MM.1S (cell line): ENCODE results near the gene HAPLN2.

Experiments used
- DNase-seq: peaks from one replicate; pipeline ENCODE4 v3.0.0-alpha.2; 2015
- H2AFZ ChIP-seq: fragments of 300-600 bp; sonication (generic); 2 replicates; pipeline ENCODE4 v1.6.0; 2016; ENCODE audit warnings: antibody characterized with exemption, low read length
- H3F3A ChIP-seq: fragments of 300-600 bp; sonication (generic); 2 replicates; pipeline ENCODE4 v1.6.1; 2016; ENCODE audit warnings: mild to moderate bottlenecking, antibody characterized with exemption, low read length, moderate library complexity, mixed read lengths; ENCODE audit not compliant: insufficient read depth
- H3K27ac ChIP-seq: fragments of 300-600 bp; sonication (generic); 2 replicates; pipeline ENCODE4 v1.5.1; 2016; ENCODE audit warnings: mild to moderate bottlenecking, low read length
- H3K27me3 ChIP-seq: fragments of 300-600 bp; sonication (generic); replicated peaks from 2 replicates; pipeline ENCODE4 v1.6.0; 2016; ENCODE audit warnings: low read length; ENCODE audit not compliant: insufficient read depth
- H3K36me3 ChIP-seq: fragments of 300-600 bp; sonication (generic); replicated peaks from 2 replicates; pipeline ENCODE4 v1.6.1; 2016; ENCODE audit warnings: mild to moderate bottlenecking, low read length, mixed read lengths; ENCODE audit not compliant: insufficient read depth
- H3K4me1 ChIP-seq: fragments of 300-600 bp; sonication (generic); 2 replicates; pipeline ENCODE4 v1.6.1; 2016; ENCODE audit warnings: low read length, mixed read lengths
- H3K4me2 ChIP-seq: fragments of 300-600 bp; sonication (generic); 2 replicates; pipeline ENCODE4 v1.6.0; 2016; ENCODE audit warnings: low read depth, low read length
- H3K4me3 ChIP-seq: fragments of 300-600 bp; sonication (generic); 2 replicates; pipeline ENCODE4 v1.5.1; 2016; ENCODE audit warnings: low read length, mixed read lengths
- H3K79me2 ChIP-seq: fragments of 300-600 bp; sonication (generic); 2 replicates; pipeline ENCODE4 v1.6.1; 2016; ENCODE audit warnings: mixed run types, low read length, mixed read lengths
- H3K9ac ChIP-seq: fragments of 300-600 bp; sonication (generic); 2 replicates; pipeline ENCODE4 v1.6.1; 2016; ENCODE audit warnings: low read length, mixed read lengths
- H3K9me2 ChIP-seq: fragments of 300-600 bp; sonication (generic); replicated peaks from 2 replicates; pipeline ENCODE4 v1.6.1; 2016; ENCODE audit warnings: mild to moderate bottlenecking, low read length, mixed read lengths; ENCODE audit not compliant: insufficient read depth
- H3K9me3 ChIP-seq: fragments of 300-600 bp; sonication (generic); replicated peaks from 2 replicates; pipeline ENCODE4 v1.6.1; 2016; ENCODE audit warnings: mild to moderate bottlenecking, low read length, mixed read lengths; ENCODE audit not compliant: insufficient read depth
- H4K20me1 ChIP-seq: fragments of 300-600 bp; sonication (generic); 2 replicates; pipeline ENCODE4 v1.6.1; 2016; ENCODE audit warnings: mild to moderate bottlenecking, low read length, moderate library complexity, mixed read lengths; ENCODE audit not compliant: insufficient read depth
- EZH2 ChIP-seq: fragments of 300-600 bp; sonication (generic); optimal IDR thresholded peaks from 2 replicates; pipeline ENCODE3; 2017; ENCODE audit warnings: low read depth, mild to moderate bottlenecking, antibody characterized with exemption, low read length, mixed read lengths
- EZH2phosphoT487 ChIP-seq: fragments of 300-600 bp; sonication (generic); IDR thresholded peaks from 2 replicates; pipeline ENCODE4 v1.6.1; 2018; ENCODE audit warnings: antibody characterized with exemption, low read length
- TF ChIP-seq, protein P1 (sequence below): fragments of 300-600 bp; sonication (generic); IDR thresholded peaks from 2 replicates; pipeline ENCODE4 v1.5.1; 2016; ENCODE audit warnings: antibody characterized with exemption, low read length, mixed read lengths

Gene HAPLN2

DNA sequence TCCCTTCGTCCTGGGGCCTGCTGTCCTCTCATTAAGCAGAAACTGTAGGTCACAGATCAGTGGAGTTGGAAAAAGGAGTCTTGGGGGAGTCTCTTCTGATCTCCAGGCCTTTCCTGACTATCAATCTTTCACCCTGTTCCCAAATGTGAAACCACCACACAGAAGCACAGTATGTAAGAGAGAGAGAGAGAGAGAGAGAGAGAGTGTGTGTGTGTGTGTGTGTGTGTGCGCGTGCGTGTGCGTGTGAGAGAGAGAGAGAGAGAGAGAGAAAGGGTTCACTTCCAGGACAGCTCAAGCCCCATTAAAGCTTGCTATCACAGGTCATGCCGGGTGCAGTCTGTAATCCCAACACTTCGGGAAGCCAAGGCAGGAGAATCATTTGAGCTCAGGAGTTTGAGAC lies 41.2 kb upstream of the HAPLN2 start:
- Histone ChIP-seq H3K9me3 (no peaks in the 10 kb centered on the region), H3K9ac (no peak overlapping the region), H3K27me3 (no peaks in the 10 kb centered on the region), H3K36me3 (no peaks in the 10 kb centered on the region), H3K79me2 (no peaks in the 10 kb centered on the region), H3K4me1 (no peaks in the 10 kb centered on the region), H3F3A (no peaks in the 10 kb centered on the region), H3K9me2 (no peaks in the 10 kb centered on the region), H2AFZ (no peak overlapping the region), H3K4me3 (no peak overlapping the region), H3K4me2 (no peak overlapping the region), H4K20me1 (no peaks in the 10 kb centered on the region), H3K27ac (no peak overlapping the region)
- TF ChIP-seq, protein P1, sequence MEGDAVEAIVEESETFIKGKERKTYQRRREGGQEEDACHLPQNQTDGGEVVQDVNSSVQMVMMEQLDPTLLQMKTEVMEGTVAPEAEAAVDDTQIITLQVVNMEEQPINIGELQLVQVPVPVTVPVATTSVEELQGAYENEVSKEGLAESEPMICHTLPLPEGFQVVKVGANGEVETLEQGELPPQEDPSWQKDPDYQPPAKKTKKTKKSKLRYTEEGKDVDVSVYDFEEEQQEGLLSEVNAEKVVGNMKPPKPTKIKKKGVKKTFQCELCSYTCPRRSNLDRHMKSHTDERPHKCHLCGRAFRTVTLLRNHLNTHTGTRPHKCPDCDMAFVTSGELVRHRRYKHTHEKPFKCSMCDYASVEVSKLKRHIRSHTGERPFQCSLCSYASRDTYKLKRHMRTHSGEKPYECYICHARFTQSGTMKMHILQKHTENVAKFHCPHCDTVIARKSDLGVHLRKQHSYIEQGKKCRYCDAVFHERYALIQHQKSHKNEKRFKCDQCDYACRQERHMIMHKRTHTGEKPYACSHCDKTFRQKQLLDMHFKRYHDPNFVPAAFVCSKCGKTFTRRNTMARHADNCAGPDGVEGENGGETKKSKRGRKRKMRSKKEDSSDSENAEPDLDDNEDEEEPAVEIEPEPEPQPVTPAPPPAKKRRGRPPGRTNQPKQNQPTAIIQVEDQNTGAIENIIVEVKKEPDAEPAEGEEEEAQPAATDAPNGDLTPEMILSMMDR = no peak
- no peak for TF ChIP-seq EZH2phosphoT487
- TF ChIP-seq EZH2 = no peak
- DNase-seq = no peak

DNA sequence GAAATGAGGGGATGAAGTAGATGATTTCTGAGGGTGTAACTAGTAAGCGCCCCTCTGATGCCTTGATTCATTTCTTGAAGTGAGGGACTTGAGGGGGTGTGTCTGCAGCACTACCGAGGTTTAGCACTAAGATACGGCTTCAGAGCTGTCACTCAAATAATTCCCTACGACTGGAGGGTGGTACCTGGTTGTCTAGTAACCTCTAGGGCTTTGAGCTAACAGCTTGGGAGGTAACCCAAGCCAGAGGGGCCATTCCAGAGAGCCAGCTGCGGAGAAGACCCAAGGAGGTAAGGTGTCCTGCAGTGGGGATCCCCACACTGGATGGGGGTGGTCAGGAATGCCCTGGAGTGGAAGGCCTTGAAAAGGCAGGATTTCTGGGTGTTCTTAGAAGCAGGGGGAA lies 39.7 kb upstream of the HAPLN2 start, which contains the start of gene TTC24:
TSS of gene TTC24 (plus strand) at position 252 of the 400 bp plus-strand sequence. CDS start 1,642 bp downstream, outside the sequence.
- Histone ChIP-seq H3F3A (no peaks in the 10 kb centered on the region), H3K4me2 (no peak within 1 kb of the TSS), H3K27me3 (no peaks in the 10 kb centered on the region), H4K20me1 (no peaks in the 10 kb centered on the region), H3K36me3 (no peaks in the 10 kb centered on the region), H3K79me2 (no peaks in the 10 kb centered on the region), H3K9ac (no peak within 1 kb of the TSS), H3K9me2 (no peaks in the 10 kb centered on the region), H3K9me3 (no peaks in the 10 kb centered on the region), H2AFZ (no peak within 1 kb of the TSS), H3K4me1 (no peaks in the 10 kb centered on the region), H3K27ac (no peak within 1 kb of the TSS), H3K4me3 (no peak within 1 kb of the TSS)
- TF ChIP-seq EZH2 = no peak
- TF ChIP-seq, protein P1 = no peak
- no peak for TF ChIP-seq EZH2phosphoT487
- no peak for DNase-seq

GRCh38 chr1:156581661-156582387 lies 37.4 kb upstream of the HAPLN2 start:
- H3K79me2 ChIP-seq = no peaks in the 10 kb centered on the region
- no peak overlapping the region for H2AFZ ChIP-seq
- no peaks in the 10 kb centered on the region for H3K27me3 ChIP-seq
- H3K4me2 ChIP-seq = no peak overlapping the region
- no peak for DNase-seq
- H3K4me3 ChIP-seq = no peak overlapping the region
- no peaks in the 10 kb centered on the region for H3K9me3 ChIP-seq
- H3K4me1 ChIP-seq = no peaks in the 10 kb centered on the region
- H3K9me2 ChIP-seq = no peaks in the 10 kb centered on the region
- no peaks in the 10 kb centered on the region for H3K36me3 ChIP-seq
- no peaks in the 10 kb centered on the region for H4K20me1 ChIP-seq
- no peak overlapping the region for H3K27ac ChIP-seq
- H3F3A ChIP-seq = no peaks in the 10 kb centered on the region
- no peak overlapping the region for H3K9ac ChIP-seq
- TF ChIP-seq EZH2phosphoT487 = no peak

- H3K9me3 ChIP-seq = no peaks in the 10 kb centered on the region
- no peak overlapping the region for H3K4me3 ChIP-seq
- no peaks in the 10 kb centered on the region for H3F3A ChIP-seq
- H3K79me2 ChIP-seq = no peaks in the 10 kb centered on the region
- DNase-seq = no peak
- no peaks in the 10 kb centered on the region for H3K9me2 ChIP-seq
- no peak for TF ChIP-seq EZH2
- TF ChIP-seq, protein P1 = no peak
- TF ChIP-seq EZH2phosphoT487 = no peak
- no peaks in the 10 kb centered on the region for H3K27me3 ChIP-seq
- H3K4me1 ChIP-seq = no peaks in the 10 kb centered on the region
- H3K27ac ChIP-seq = no peak overlapping the region
- no peaks in the 10 kb centered on the region for H4K20me1 ChIP-seq
- H3K4me2 ChIP-seq = no peak overlapping the region
- no peaks in the 10 kb centered on the region for H3K36me3 ChIP-seq
- H2AFZ ChIP-seq = no peak overlapping the region
- no peak overlapping the region for H3K9ac ChIP-seq
Measured at GRCh38 chr1:156582388-156583017, 36.7 kb upstream of the HAPLN2 start.
